Endothelial cell (in vitro differentiated cells): Measurements from ENCODE around the gene DISC1. TPM values are rescaled to one million over a fixed set of nuclear protein-coding genes. Genes with fewer than 3 reads are reported as not detected.
A peak's percentile ranks its signal among the peaks of the same experiment; 100 is the strongest.

Experiments used
- DNase-seq: peaks from one replicate; pipeline ENCODE4 v3.0.0; 2021; ENCODE audit warnings: low spot score
- H3K27ac Mint-ChIP-seq: one replicate; pipeline ENCODE4 v1.8.0; 2021; ENCODE audit warnings: mixed read lengths, inconsistent platforms; ENCODE audit not compliant: unreplicated experiment
- H3K27me3 Mint-ChIP-seq: one replicate; pipeline ENCODE4 v1.8.0; 2021; ENCODE audit warnings: mild to moderate bottlenecking, moderate library complexity, mixed read lengths, inconsistent platforms; ENCODE audit not compliant: unreplicated experiment
- H3K36me3 Mint-ChIP-seq: one replicate; pipeline ENCODE4 v1.8.0; 2021; ENCODE audit warnings: mild to moderate bottlenecking, low read depth, mixed read lengths, inconsistent platforms; ENCODE audit not compliant: unreplicated experiment
- H3K4me1 Mint-ChIP-seq: one replicate; pipeline ENCODE4 v1.8.0; 2021; ENCODE audit warnings: mild to moderate bottlenecking, mixed read lengths, inconsistent platforms; ENCODE audit not compliant: unreplicated experiment
- H3K4me3 Mint-ChIP-seq: one replicate; pipeline ENCODE4 v1.8.0; 2021; ENCODE audit warnings: mild to moderate bottlenecking, mixed read lengths, inconsistent platforms; ENCODE audit not compliant: unreplicated experiment
- H3K9me3 Mint-ChIP-seq: one replicate; pipeline ENCODE4 v1.8.0; 2021; ENCODE audit warnings: mixed read lengths, inconsistent platforms; ENCODE audit not compliant: unreplicated experiment
- CTCF ChIP-seq: fragments of 200-600 bp; sonication (generic); IDR thresholded peaks from one replicate; pipeline ENCODE4 v1.5.0; 2021; ENCODE audit warnings: antibody characterized with exemption; ENCODE audit not compliant: unreplicated experiment
- total RNA-seq: library from RNA; stranded (reverse); fragmentation: NEBNext Ultra II Directional; extraction: Animal tissue kit (Norgen Biotek cat#: 25700); gene quantifications from one replicate; pipeline ENCODE4 v1.2.1, GENCODE V29; 2021; ENCODE audit not compliant: unreplicated experiment

The DISC1 gene
- total RNA-seq, 1 donor from 2014 or later: 82.5 TPM

- Mint-ChIP-seq H3K4me1 (peaks cover 40% of the 10 kb centered on the region), H3K27ac (no peak overlapping the region), H3K4me3 (peak overlapping the region; percentile 37), H3K9me3 (no peaks in the 10 kb centered on the region), H3K27me3 (peaks cover 2% of the 10 kb centered on the region), H3K36me3 (peaks cover 15% of the 10 kb centered on the region)
- no peak for TF ChIP-seq CTCF
- DNase-seq: no peak
Observed at GRCh38 chr1:231629132-231629531, 2.5 kb downstream of the DISC1 start.

GRCh38 chr1:231630558-231631205 lies 4.1 kb downstream of the DISC1 start:
- H3K27ac Mint-ChIP-seq: no peak overlapping the region
- DNase-seq: no peak
- peaks cover 2% of the 10 kb centered on the region for H3K27me3 Mint-ChIP-seq
- H3K9me3 Mint-ChIP-seq: no peaks in the 10 kb centered on the region
- H3K36me3 Mint-ChIP-seq: peaks cover 22% of the 10 kb centered on the region
- peaks cover 44% of the 10 kb centered on the region for H3K4me1 Mint-ChIP-seq
- no peak overlapping the region for H3K4me3 Mint-ChIP-seq
- no peak for TF ChIP-seq CTCF

GRCh38 chr1:231631717-231632116 lies 5.1 kb downstream of the DISC1 start:
- TF ChIP-seq CTCF: no peak
- Mint-ChIP-seq H3K4me1 (peaks cover 36% of the 10 kb centered on the region), H3K27me3 (peaks cover 2% of the 10 kb centered on the region), H3K27ac (peak overlapping the region; percentile 74), H3K9me3 (no peaks in the 10 kb centered on the region), H3K36me3 (peaks cover 22% of the 10 kb centered on the region), H3K4me3 (no peak overlapping the region)
- no peak for DNase-seq

- Mint-ChIP-seq H3K27ac (no peak overlapping the region), H3K9me3 (no peaks in the 10 kb centered on the region), H3K4me3 (no peak overlapping the region), H3K36me3 (peaks cover 22% of the 10 kb centered on the region), H3K27me3 (peaks cover 2% of the 10 kb centered on the region), H3K4me1 (peaks cover 36% of the 10 kb centered on the region)
- TF ChIP-seq CTCF: no peak
- no peak for DNase-seq
Observed at GRCh38 chr1:231632119-231632518, 5.5 kb downstream of the DISC1 start.

- DNase-seq: no peak
- Mint-ChIP-seq H3K4me1 (peaks cover 16% of the 10 kb centered on the region), H3K9me3 (no peaks in the 10 kb centered on the region), H3K27me3 (no peaks in the 10 kb centered on the region), H3K27ac (no peak overlapping the region), H3K36me3 (peaks cover 26% of the 10 kb centered on the region), H3K4me3 (no peak overlapping the region)
- TF ChIP-seq CTCF: no peak
Observed at GRCh38 chr1:231634323-231635013, 7.9 kb downstream of the DISC1 start.
